ENCODE data around the gene COQ9.
"Not testable (repeated sequence)": the region's sequence is repeated elsewhere in the genome, so short reads cannot be mapped to it uniquely, and the experiment has no call there.

GRCh38 chr16:57499941-57500340 is 52.7 kb downstream of the COQ9 start:
- TF ChIP-seq POLR2A (IDR thresholded peaks at IDR 0.05): not testable (repeated sequence)
- TF ChIP-seq, protein P1, sequence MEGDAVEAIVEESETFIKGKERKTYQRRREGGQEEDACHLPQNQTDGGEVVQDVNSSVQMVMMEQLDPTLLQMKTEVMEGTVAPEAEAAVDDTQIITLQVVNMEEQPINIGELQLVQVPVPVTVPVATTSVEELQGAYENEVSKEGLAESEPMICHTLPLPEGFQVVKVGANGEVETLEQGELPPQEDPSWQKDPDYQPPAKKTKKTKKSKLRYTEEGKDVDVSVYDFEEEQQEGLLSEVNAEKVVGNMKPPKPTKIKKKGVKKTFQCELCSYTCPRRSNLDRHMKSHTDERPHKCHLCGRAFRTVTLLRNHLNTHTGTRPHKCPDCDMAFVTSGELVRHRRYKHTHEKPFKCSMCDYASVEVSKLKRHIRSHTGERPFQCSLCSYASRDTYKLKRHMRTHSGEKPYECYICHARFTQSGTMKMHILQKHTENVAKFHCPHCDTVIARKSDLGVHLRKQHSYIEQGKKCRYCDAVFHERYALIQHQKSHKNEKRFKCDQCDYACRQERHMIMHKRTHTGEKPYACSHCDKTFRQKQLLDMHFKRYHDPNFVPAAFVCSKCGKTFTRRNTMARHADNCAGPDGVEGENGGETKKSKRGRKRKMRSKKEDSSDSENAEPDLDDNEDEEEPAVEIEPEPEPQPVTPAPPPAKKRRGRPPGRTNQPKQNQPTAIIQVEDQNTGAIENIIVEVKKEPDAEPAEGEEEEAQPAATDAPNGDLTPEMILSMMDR (IDR thresholded peaks at IDR 0.05): not testable (repeated sequence)
